GM21825 (cell line): ENCODE results near the gene LEF1.
A peak's percentile ranks its signal among the peaks of the same experiment; 100 is the strongest.

ENCODE experiments used
- ATAC-seq: cut with Tn5 transposase; IDR thresholded peaks from one replicate; pipeline ENCODE4 v1.9.1; 2021; ENCODE audit warnings: mild to moderate bottlenecking, moderate library complexity; ENCODE audit not compliant: unreplicated experiment

The LEF1 gene

DNA sequence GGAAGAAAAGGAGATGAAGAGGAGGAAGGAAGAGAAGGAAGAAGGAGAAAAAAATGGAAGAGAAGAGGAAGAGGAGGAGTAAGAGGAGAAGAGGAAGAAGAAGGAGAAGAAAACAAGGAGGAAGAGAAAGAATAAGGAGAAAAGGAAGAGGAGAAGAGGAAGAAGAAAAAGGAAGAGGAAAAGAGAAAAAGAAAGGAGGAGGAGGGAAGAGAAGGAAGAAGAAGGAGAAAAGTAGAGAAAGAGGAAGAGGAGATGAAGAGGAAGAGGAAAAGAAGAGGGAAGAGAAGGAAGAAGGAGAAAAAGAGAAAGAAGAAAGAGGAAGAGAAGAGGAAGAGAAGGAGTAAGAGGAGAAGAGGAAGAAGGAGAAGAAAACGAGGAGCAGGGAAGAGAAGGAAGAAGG lies 11.8 kb upstream of the LEF1 start:
- ATAC-seq, result no peak

DNA sequence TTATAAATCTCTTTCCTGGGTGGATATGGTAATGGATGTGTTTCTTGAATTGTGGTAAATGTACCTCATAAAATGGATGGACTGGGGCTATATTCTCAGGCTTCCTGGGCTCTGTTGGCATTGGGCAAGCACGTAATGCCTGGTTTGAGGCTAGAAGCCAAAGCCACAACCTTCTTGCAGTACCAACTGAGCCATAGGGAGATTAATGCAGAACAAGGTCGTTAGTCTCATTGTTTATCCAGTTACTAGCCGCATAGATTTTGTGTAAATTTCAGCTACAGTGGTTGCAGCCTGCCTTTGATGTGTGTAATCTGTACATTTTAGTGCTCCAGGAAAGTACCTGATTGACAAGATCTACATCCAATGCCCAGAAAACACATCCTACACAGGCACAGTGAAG lies 7.2 kb upstream of the LEF1 start:
- ATAC-seq, result no peak

DNA sequence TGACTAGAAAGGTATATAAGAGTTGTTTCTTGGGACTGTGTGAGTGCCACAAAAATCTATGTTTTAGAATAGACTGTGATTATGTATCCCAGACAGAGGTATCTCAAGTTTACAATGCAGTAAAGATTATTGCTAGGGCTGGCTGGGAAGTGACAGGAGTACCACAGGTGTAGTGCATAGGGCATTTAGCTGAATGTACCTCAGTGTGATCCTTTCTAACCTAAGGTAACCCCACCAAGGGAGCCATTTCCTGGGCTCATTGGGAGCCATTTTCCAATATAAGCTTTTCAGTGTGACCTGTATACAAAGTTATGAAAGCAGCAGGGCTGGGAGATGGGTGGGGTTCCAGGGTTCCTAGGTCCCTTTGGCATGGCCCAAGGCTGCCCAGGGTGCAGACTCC lies 6.1 kb upstream of the LEF1 start:
- no peak for ATAC-seq

DNA sequence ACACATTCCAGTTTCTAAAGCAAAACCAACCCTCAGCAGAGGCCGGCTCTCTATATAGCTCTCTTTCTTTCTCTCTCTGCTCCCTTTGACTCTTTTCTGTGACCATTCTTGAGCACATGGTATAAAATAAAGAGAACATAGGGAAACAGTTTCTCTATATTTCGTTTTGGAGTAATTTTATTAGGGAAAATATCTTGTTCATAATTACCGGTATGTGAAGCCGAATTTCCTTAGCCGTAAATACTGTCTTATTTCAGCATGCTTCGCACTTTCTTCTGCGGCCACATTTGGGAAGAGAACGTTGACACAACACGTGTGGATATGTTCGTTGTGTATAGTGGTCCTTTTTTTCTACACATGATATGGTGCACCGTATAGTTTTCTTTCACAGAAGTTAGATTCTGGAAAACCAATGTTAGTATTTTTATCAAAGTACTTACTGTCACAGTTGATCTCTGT lies 4.9 kb upstream of the LEF1 start:
- no peak for ATAC-seq

GRCh38 chr4:108172753-108173598 lies 4.2 kb upstream of the LEF1 start:
- peak; percentile 51 for ATAC-seq

DNA sequence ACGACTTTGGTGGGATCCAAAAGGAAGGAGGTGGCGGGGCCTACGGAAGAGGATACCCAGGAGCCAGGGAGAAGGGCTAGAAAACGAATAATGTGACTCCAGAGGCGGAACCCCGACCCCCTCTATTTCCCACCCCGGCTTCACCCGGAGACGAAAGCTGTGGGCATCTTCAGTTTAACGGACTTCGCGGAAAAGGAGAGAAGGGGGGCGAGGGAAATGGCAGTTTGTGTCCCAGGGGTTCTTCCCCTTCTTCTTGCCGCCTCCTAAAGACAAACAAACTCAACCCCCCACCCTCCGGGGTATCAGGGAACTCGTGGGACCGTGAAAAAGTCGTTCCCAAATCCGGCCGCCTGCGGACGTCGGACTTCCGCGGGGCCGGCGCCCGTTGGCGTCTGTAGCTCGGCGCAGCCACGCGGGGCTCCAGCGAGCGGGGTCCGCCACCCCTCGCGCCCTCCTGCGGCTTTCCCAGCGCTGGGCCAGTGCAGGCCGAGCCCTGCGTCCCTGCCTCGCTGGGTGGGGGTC lies 3.6 kb upstream of the LEF1 start:
- ATAC-seq, result peak; percentile 27

GRCh38 chr4:108171339-108172230 lies 2.9 kb upstream of the LEF1 start:
- ATAC-seq, result no peak

DNA sequence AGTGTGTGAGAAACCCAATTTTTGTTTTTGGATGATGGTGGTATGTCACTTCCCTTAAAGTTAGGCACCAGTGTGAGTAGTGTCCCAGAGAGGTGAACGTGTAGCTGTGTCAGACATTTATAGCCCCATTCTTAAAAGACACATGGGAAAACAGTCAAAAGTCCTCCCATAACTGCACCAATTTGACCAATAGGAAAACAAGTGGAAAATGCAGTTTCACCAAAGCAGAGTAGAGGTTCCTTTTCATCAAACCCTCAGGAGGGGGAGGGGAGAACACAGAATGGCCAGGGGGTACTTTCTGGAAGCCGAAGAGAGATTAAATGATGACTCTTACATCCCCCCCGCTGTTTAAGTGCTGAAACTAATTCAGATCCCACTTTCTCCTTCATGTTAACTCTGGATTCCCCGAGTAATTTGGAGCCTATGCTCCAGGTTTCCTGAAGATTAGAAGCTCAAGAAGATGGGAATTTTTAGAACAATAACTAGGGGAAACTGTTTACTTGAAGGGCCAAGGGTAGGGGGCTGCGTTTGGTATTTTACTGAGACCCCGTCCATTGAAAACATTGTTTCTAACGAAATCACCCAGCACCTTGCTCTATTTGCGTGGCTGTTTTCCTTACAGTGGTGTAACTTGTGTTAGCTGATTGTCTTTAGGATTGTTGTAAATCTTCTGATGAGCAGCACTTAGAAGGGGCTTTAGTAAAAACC lies 2.1 kb upstream of the LEF1 start:
- no peak for ATAC-seq

GRCh38 chr4:108169664-108170063 lies 932 bp upstream of the LEF1 start:
- no peak for ATAC-seq

GRCh38 chr4:108168160-108168670 lies 517 bp downstream of the LEF1 start:
- no peak for ATAC-seq

DNA sequence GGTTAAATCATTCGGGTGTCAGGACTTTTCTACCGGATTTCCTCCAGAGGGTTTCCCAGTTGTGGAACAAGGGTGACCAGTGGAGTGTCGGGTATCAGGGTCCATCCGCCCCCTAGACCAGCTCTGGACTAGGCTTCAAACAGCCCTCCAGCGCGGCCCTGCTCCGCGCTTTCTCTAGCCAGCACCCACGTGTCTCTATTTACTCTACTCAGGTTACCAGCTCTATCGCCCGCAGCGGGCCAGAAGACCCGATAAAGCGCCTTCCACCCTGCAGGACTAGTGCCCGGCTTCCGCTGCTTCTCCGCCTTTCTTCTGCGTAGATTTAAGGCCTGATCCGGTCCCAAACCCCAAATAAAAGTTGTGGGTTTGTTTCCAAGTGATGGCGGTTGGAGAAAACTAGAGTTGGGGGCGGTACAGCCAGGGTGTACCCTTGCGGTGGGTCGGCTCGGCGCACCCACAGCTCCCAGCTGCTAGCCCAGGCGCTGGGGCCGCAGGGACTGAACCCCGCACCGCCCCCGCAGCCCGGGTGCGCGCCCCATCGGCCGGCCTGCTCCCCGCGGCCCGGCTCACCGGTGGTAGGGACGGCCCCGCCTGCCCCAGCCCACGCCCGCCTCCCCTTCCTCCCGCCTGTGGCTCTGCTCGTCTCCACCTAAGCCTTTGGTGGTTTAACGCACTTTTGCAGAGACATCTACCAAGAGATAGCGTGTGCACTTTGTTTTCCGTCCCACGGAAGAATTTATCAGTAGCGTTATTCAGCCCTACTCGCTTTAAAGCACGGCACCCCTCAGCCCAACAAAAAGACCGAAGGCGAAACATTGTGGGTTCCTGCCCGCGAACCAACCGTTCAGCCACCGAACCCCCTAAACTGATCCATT lies 2.1 kb downstream of the LEF1 start:
- ATAC-seq, result peak; percentile 37

DNA sequence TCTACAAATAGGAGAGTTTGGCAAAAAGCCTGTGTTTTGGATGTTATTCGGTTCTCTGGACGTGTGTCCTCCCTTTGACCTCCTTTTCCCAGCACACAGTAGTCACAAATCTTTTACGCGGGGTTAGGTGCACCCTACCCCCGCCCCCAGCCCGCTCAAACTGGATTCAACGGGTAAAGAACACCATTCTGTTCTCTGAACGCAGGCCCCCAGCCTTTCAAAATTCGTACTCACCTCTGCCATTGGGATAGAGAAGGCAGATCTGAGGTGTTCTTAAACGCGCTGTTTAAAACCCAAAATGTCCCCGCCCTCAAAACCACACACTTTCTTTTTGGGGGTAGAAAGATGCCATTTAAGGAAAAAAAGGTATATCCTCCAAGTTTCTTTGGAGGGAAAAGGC lies 2.7 kb downstream of the LEF1 start:
- no peak for ATAC-seq

DNA sequence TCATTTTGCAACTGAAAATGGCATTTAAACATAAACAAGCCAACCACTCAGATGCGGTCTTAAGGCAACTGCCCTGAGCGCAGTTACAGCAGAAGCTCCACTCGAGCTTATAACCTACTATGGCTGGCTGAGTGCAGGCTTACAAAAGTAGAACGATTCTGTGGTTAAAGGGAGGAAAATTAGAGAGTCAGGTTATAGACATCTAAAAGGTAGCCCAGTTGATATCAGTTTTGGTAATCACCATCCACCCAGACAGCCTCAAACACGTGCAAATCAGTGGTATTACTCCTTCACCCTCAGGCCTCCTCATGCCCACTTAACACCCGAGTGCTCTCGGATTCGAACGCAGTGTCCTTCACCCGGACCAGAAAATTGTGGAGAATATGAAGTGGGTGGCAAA lies 3.1 kb downstream of the LEF1 start:
- no peak for ATAC-seq

GRCh38 chr4:108163351-108163750 lies 5.4 kb downstream of the LEF1 start:
- ATAC-seq, result no peak

GRCh38 chr4:108160741-108161352 lies 7.9 kb downstream of the LEF1 start:
- no peak for ATAC-seq

- ATAC-seq, result no peak
Measured at GRCh38 chr4:108159845-108160244, 8.9 kb downstream of the LEF1 start.

- ATAC-seq, result no peak
Measured at GRCh38 chr4:108157655-108158054, 11.1 kb downstream of the LEF1 start.

DNA sequence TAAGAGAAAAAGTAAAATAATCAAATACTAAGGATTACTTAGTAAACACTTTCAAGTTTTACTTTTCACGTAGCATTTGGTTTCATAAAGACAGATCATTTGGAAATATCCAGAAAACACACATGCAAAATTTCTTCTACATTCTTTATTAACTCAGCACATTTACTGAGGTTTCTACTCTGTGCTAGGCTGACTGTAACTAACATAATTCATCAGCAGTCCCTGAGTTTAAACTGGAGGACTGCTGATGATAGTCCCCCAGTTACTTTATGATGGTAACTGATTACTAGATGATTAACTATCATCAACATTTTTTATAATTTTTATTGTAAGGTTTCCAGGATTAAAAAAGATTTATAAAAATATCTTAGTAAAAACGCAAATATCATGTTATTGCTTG lies 12.3 kb downstream of the LEF1 start:
- ATAC-seq, result no peak

DNA sequence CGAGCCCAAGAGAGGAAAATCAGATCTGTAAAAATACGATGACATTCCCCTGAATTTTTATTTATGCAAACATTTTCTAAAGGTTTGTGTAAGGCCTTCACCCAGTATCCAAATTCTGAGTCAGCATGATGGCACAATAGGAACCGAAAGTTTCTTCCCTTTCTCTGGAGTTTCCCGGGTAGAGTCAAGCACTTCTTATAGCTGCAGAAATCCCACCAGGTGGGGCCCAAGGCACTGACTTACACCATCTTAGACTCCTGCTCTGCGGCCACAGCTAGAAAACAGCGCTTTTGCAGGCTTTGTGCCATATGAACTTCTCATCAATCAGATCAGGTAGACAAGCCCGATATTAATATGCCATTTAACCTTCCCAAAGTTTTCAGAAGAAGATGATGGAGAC lies 13.4 kb downstream of the LEF1 start:
- ATAC-seq, result no peak
